ENCODE measurements around the gene DNAJC7. TPM values are rescaled to one million over a fixed set of nuclear protein-coding genes. Genes with fewer than 3 reads are reported as not detected.
A peak's percentile ranks its signal among the peaks of the same experiment; 100 is the strongest.
"Not testable (repeated sequence)": the region's sequence is repeated elsewhere in the genome, so short reads cannot be mapped to it uniquely, and the experiment has no call there.

DNAJC7 gene
- total and polyA plus RNA-seq, 12 donors = 44.4 to 148 (median 81.1) TPM

- DNase-seq = peak in 6 of 7 donors; percentile 23 to 61 (median 46)
- peaks cover 0 to 27% of the 10 kb centered on the region in 2 donors for H3K36me3 ChIP-seq (replicated peaks in 1 of 2)
- no peak overlapping the region for H3K4me3 ChIP-seq
- peaks cover 9 to 28% of the 10 kb centered on the region in 2 donors for H3K4me1 ChIP-seq (replicated peaks in 1 of 2)
- H3K27ac ChIP-seq = peak overlapping the region in 4 of 5 donors; percentile 21 to 74 (median 42)
- no peak for TF ChIP-seq POLR2A (IDR thresholded peaks at IDR 0.05)
- TF ChIP-seq CTCF (IDR thresholded peaks at IDR 0.05) = no peak
- WGBS, 4 donors = 73 to 85% (median 75%) methylated on average over 10 to 15 of the region's 15 CpGs
- intact Hi-C loops (cut with DNase I) = no loop called here
- H3K27me3 ChIP-seq = no peaks in the 10 kb centered on the region
- no peaks in the 10 kb centered on the region for H3K9me3 ChIP-seq (replicated peaks in 1 of 3)
Observed at GRCh38 chr17:42023524-42024349, 6.5 kb upstream of the DNAJC7 start.

GRCh38 chr17:42020845-42021244 lies 3.6 kb upstream of the DNAJC7 start:
- H3K4me3 ChIP-seq = peak overlapping the region in 1 of 4 donors; percentile 94
- H3K9me3 ChIP-seq (replicated peaks in 1 of 3); DNase-seq; intact Hi-C loops (cut with DNase I); H3K27me3 ChIP-seq: not testable (repeated sequence)
- peak overlapping the region in 2 of 5 donors; percentile 67 to 79 for H3K27ac ChIP-seq
- H3K4me1 ChIP-seq (replicated peaks in 1 of 2) = peaks cover 16 to 42% of the 10 kb centered on the region in 2 donors
- peaks cover 0 to 27% of the 10 kb centered on the region in 2 donors for H3K36me3 ChIP-seq (replicated peaks in 1 of 2)
- 69 to 80% (median 71%) methylated on average over 7 to 8 of the region's 8 CpGs for WGBS, 4 donors

GRCh38 chr17:42019509-42020404 lies 2.5 kb upstream of the DNAJC7 start, which contains the start of gene NKIRAS2:
Gene NKIRAS2 (plus strand): TSS chr17:42020090. CDS start chr17:42021578, 1,488 bp downstream.
- no peaks in the 10 kb centered on the region for H3K27me3 ChIP-seq
- intact Hi-C loops (cut with DNase I) = no loop called here
- peak; percentile 83 to 94 (median 91) for TF ChIP-seq CTCF (IDR thresholded peaks at IDR 0.05)
- peak in 1 of 2 donors; percentile 65 for TF ChIP-seq POLR2A (IDR thresholded peaks at IDR 0.05)
- H3K4me1 ChIP-seq (replicated peaks in 1 of 2) = peaks cover 19 to 46% of the 10 kb centered on the region in 2 donors
- WGBS, 4 donors = 6 to 23% (median 14%) methylated on average over 13 to 49 of the region's 49 CpGs
- peaks cover 0 to 27% of the 10 kb centered on the region in 2 donors for H3K36me3 ChIP-seq (replicated peaks in 1 of 2)
- H3K27ac ChIP-seq = peak within 1 kb of the TSS in 4 of 5 donors; percentile 67 to 91 (median 75)
- DNase-seq = peak; percentile 92 to 97 (median 96)
- H3K4me3 ChIP-seq = peak within 1 kb of the TSS; percentile 38 to 97 (median 78)
- no peaks in the 10 kb centered on the region for H3K9me3 ChIP-seq (replicated peaks in 1 of 3)

- Histone ChIP-seq H3K36me3 (replicated peaks in 1 of 2) (peaks cover 0 to 23% of the 10 kb centered on the region in 2 donors), H3K27ac (no peak overlapping the region), H3K4me1 (replicated peaks in 1 of 2) (peaks cover 16 to 46% of the 10 kb centered on the region in 2 donors), H3K4me3 (no peak overlapping the region), H3K9me3 (replicated peaks in 1 of 3) (no peaks in the 10 kb centered on the region), H3K27me3 (no peaks in the 10 kb centered on the region)
- DNase-seq = no peak
- intact Hi-C loops (cut with DNase I) = no loop called here
- 86 to 90% (median 89%) methylated on average over 4 of the region's 4 CpGs for WGBS, 4 donors
- TF ChIP-seq POLR2A (IDR thresholded peaks at IDR 0.05) (no peak), CTCF (IDR thresholded peaks at IDR 0.05) (no peak)
Observed at GRCh38 chr17:42018988-42019387, 1.7 kb upstream of the DNAJC7 start.

Data from adrenal gland (tissue), 12 donors.